ENCODE measurements around the gene BMP5. TPM values are rescaled to one million over a fixed set of nuclear protein-coding genes. Genes with fewer than 3 reads are reported as not detected.

BMP5 gene
- total and polyA plus RNA-seq, 9 of the 15 experiments (the other 6 are each of a cell fraction or from before 2014, with no cell fraction given): not detected

DNA sequence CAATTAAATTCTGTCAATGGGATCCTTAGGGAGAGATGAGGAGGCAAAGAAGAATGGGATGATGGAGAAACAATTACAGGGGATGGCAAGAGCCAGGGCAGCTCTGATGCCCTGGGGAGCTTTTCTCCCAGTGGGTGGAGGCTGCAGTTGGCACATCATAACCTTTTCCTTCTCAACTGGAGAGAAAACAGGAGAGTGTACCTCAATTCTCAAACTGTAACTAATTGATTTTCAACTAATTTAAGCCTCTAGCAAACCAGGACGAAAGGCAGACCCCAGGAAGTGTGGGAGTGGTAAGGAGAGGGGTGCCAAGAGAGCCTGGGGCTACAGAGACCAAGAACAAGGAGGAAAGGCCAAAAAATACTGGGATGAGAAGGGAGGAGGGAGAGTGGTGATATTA lies 5.7 kb downstream of the BMP5 start:
- in situ Hi-C loops (cut with MboI): no loop called here
- FAIRE-seq (no peak), DNase-seq (ENCODE audit: extremely low read depth in 1 of 4, low spot score in 3 of 4) (no peak), ATAC-seq (no peak)
- Histone ChIP-seq H4K20me1 (replicated peaks; ENCODE audit: control insufficient read depth, insufficient read depth, low read length) (no peaks in the 10 kb centered on the region), H3K4me1 (replicated peaks in 1 of 2; ENCODE audit: control insufficient read depth in 2 of 2, insufficient read depth in 2 of 2, low read length in 2 of 2) (no peaks in the 10 kb centered on the region), H2AFZ (ENCODE audit: low read depth, low read length) (no peak overlapping the region), H3K9me3 (replicated peaks; ENCODE audit: control insufficient read depth, insufficient read depth, low read depth, low read length) (no peaks in the 10 kb centered on the region; the same call in 1 of the 2 replicates), H3K79me2 (ENCODE audit: control insufficient read depth, insufficient read depth, low read length) (no peaks in the 10 kb centered on the region), H3K36me3 (ENCODE audit: control insufficient read depth, insufficient read depth, low read length) (no peaks in the 10 kb centered on the region), H3K4me2 (ENCODE audit: insufficient read depth, low read length) (no peak overlapping the region), H3K27me3 (ENCODE audit: control insufficient read depth in 2 of 2, insufficient read depth in 2 of 2, low read length in 2 of 2) (no peaks in the 10 kb centered on the region), H3K9ac (ENCODE audit: insufficient read depth in 1 of 2, low read depth in 2 of 2, low read length in 2 of 2) (no peak overlapping the region), H3K27ac (ENCODE audit: extremely low read depth, low read depth, low read length) (no peak overlapping the region), H3K4me3 (no peak overlapping the region), H3K9me1 (ENCODE audit: control insufficient read depth, insufficient read depth, low read length) (no peaks in the 10 kb centered on the region)
- ChIA-PET POLR2A (no interaction called here), CTCF (ENCODE audit: low intra/inter-chr PET ratio) (no interaction called here)
- TF ChIP-seq ZNF668 (CRISPR knock-in tag; IDR thresholded peaks at IDR 0.05): no peak
- TF ChIP-seq TBP (optimal IDR thresholded peaks at IDR 0.05; ENCODE audit: low read depth, low read length): no peak
- TF ChIP-seq, protein P1, sequence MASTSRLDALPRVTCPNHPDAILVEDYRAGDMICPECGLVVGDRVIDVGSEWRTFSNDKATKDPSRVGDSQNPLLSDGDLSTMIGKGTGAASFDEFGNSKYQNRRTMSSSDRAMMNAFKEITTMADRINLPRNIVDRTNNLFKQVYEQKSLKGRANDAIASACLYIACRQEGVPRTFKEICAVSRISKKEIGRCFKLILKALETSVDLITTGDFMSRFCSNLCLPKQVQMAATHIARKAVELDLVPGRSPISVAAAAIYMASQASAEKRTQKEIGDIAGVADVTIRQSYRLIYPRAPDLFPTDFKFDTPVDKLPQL (IDR thresholded peaks at IDR 0.05; ENCODE audit: extremely low read depth, insufficient read length): no peak
- TF ChIP-seq TAF15 (IDR thresholded peaks at IDR 0.05; ENCODE audit: low read depth, low read length): no peak
- intact Hi-C loops (cut with micrococcal nuclease): no loop called here
- no TSS peak for BruUV-seq (replicated peaks)
- WGBS (ENCODE audit: insufficient coverage, low coverage, missing lambda C conversion rate): 0% methylated on average over 1 of the region's 1 CpG

DNA sequence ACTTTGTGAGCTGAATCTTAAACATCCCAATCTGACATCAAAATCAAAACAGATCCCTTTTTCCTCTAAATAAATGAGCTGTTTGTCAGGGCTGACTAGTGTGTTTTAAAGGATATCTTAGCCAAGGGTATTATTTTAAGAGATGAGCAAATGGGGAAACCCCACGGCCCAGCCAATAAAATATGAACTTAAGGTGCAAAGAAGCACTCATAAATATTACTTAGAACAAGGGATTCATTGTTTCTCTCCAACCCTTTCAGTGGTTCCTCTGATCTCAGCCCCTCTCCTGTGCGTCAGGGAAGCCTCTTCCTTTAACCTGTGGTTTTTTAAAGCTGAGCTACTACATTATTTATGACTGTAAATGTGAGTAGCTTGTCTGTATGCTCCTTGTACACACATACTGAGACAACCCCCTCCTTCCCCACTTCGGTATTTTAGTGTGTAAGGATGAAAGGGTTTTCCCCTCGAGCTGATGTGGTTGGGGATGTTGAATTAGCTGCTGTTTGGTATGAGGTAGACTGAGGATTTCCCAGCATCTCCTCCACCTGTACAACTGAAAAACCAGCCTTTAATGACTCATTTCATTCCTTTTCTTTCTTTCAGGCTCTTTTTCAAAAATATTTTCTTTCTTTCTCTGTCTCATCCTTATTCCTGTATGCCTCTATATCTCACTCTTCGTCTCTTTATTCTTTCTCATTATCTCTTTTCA lies 6.5 kb downstream of the BMP5 start:
- Histone ChIP-seq H3K27ac (ENCODE audit: extremely low read depth, low read depth, low read length) (no peak overlapping the region), H3K79me2 (ENCODE audit: control insufficient read depth, insufficient read depth, low read length) (no peaks in the 10 kb centered on the region), H3K36me3 (ENCODE audit: control insufficient read depth, insufficient read depth, low read length) (no peaks in the 10 kb centered on the region), H3K4me1 (replicated peaks in 1 of 2; ENCODE audit: control insufficient read depth in 2 of 2, insufficient read depth in 2 of 2, low read length in 2 of 2) (no peaks in the 10 kb centered on the region), H3K4me3 (no peak overlapping the region), H3K9me3 (replicated peaks; ENCODE audit: control insufficient read depth, insufficient read depth, low read depth, low read length) (no peaks in the 10 kb centered on the region), H2AFZ (ENCODE audit: low read depth, low read length) (no peak overlapping the region), H3K27me3 (ENCODE audit: control insufficient read depth in 2 of 2, insufficient read depth in 2 of 2, low read length in 2 of 2) (no peaks in the 10 kb centered on the region), H4K20me1 (replicated peaks; ENCODE audit: control insufficient read depth, insufficient read depth, low read length) (no peaks in the 10 kb centered on the region), H3K9ac (ENCODE audit: insufficient read depth in 1 of 2, low read depth in 2 of 2, low read length in 2 of 2) (no peak overlapping the region), H3K9me1 (ENCODE audit: control insufficient read depth, insufficient read depth, low read length) (no peaks in the 10 kb centered on the region), H3K4me2 (ENCODE audit: insufficient read depth, low read length) (no peak overlapping the region)
- FAIRE-seq (no peak), DNase-seq (ENCODE audit: extremely low read depth in 1 of 4, low spot score in 3 of 4) (no peak), ATAC-seq (no peak)
- intact Hi-C loops (cut with micrococcal nuclease): no loop called here
- in situ Hi-C loops (cut with MboI): no loop called here
- WGBS (ENCODE audit: insufficient coverage, low coverage, missing lambda C conversion rate): 0% methylated on average over 5 of the region's 5 CpGs
- no TSS peak for BruUV-seq (replicated peaks)
- POLR2A ChIA-PET: no interaction called here
- CTCF ChIA-PET (ENCODE audit: low intra/inter-chr PET ratio): no interaction called here
- TF ChIP-seq, protein P2, sequence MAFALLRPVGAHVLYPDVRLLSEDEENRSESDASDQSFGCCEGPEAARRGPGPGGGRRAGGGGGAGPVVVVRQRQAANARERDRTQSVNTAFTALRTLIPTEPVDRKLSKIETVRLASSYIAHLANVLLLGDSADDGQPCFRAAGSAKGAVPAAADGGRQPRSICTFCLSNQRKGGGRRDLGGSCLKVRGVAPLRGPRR (CRISPR knock-in tag; IDR thresholded peaks at IDR 0.05): no peak

All from K562 (cell line).